GM18511 (cell line): Measurements from ENCODE around the gene MZF1.
A peak's percentile ranks its signal among the peaks of the same experiment; 100 is the strongest.
"Not testable (repeated sequence)": the region's sequence is repeated elsewhere in the genome, so short reads cannot be mapped to it uniquely, and the experiment has no call there.

ENCODE experiments used
- ATAC-seq: cut with Tn5 transposase; IDR thresholded peaks from one replicate; pipeline ENCODE4 v1.9.1; 2021; ENCODE audit warnings: mild to moderate bottlenecking, moderate library complexity; ENCODE audit not compliant: unreplicated experiment

Gene MZF1

GRCh38 chr19:58543826-58544590 is 29.1 kb downstream of the MZF1 start, which contains the start of gene TRIM28:
TRIM28 (plus strand) TSS chr19:58544064; CDS start chr19:58544758, 694 bp downstream.
- peak; percentile 86 for ATAC-seq

- not testable (repeated sequence) for ATAC-seq
Measured at GRCh38 chr19:58542641-58543372, 30.3 kb downstream of the MZF1 start.

GRCh38 chr19:58539169-58539559 is 34.0 kb downstream of the MZF1 start:
- ATAC-seq: not testable (repeated sequence)

- no peak for ATAC-seq
Measured at GRCh38 chr19:58538257-58539168, 34.6 kb downstream of the MZF1 start.

- ATAC-seq: no peak
Measured at GRCh38 chr19:58536852-58537798, 36.0 kb downstream of the MZF1 start.

GRCh38 chr19:58535857-58536256 is 37.3 kb downstream of the MZF1 start:
- ATAC-seq: no peak

- no peak for ATAC-seq
Measured at GRCh38 chr19:58531034-58531840, 41.9 kb downstream of the MZF1 start.

- ATAC-seq: no peak
Measured at GRCh38 chr19:58529405-58529804, 43.7 kb downstream of the MZF1 start.

- no peak for ATAC-seq
Measured at GRCh38 chr19:58522709-58523108, 50.4 kb downstream of the MZF1 start.

- no peak for ATAC-seq
Measured at GRCh38 chr19:58521651-58522050, 51.5 kb downstream of the MZF1 start.

- no peak for ATAC-seq
Measured at GRCh38 chr19:58520257-58520599, 52.9 kb downstream of the MZF1 start.

GRCh38 chr19:58519355-58520256 is 53.5 kb downstream of the MZF1 start, which contains the start of gene ZBTB45:
ZBTB45 (minus strand) TSS chr19:58519810; CDS start chr19:58517673, 2,137 bp downstream.
- ATAC-seq: peak; percentile 86

- ATAC-seq: peak; percentile 11
Measured at GRCh38 chr19:58519087-58519354, 54.1 kb downstream of the MZF1 start.

- ATAC-seq: no peak
Measured at GRCh38 chr19:58518256-58519086, 54.7 kb downstream of the MZF1 start.

- ATAC-seq: no peak
Measured at GRCh38 chr19:58516964-58517833, 55.9 kb downstream of the MZF1 start.

- no peak for ATAC-seq
Measured at GRCh38 chr19:58516246-58516836, 56.8 kb downstream of the MZF1 start.
